Activated T-helper 17 cell treated with anti-CD3 and anti-CD28 coated beads, Interleukin-2, amount 50 U/mL, for 72 hours (primary cell): Measurements from ENCODE around the gene CSNK2B. TPM values are rescaled to one million over a fixed set of nuclear protein-coding genes. Genes with fewer than 3 reads are reported as not detected.
A peak's percentile ranks its signal among the peaks of the same experiment; 100 is the strongest.
"Not testable (repeated sequence)": the region's sequence is repeated elsewhere in the genome, so short reads cannot be mapped to it uniquely, and the experiment has no call there.

Source experiments
- ATAC-seq: fragments of 150-1000 bp; cut with Tn5 transposase; replicated peaks from 2 replicates; pipeline ENCODE4 v1.10.0; 2021; ENCODE audit warnings: mild to moderate bottlenecking, moderate library complexity
- H3K27ac Mint-ChIP-seq: one replicate; pipeline ENCODE4 v1.8.0; 2022; ENCODE audit warnings: mixed read lengths
- H3K27me3 Mint-ChIP-seq: one replicate; pipeline ENCODE4 v1.8.0; 2022; ENCODE audit warnings: mixed read lengths
- H3K36me3 Mint-ChIP-seq: one replicate; pipeline ENCODE4 v1.8.0; 2022; ENCODE audit warnings: low read depth, mild to moderate bottlenecking, mixed read lengths
- H3K4me1 Mint-ChIP-seq: one replicate; pipeline ENCODE4 v1.8.0; 2022; ENCODE audit warnings: mixed read lengths
- H3K4me3 Mint-ChIP-seq: one replicate; pipeline ENCODE4 v1.8.0; 2022; ENCODE audit warnings: mild to moderate bottlenecking, mixed read lengths
- H3K9me3 Mint-ChIP-seq: one replicate; pipeline ENCODE4 v1.8.0; 2022; ENCODE audit warnings: mixed read lengths
- total RNA-seq, 2 donors: library from RNA; stranded (reverse); gene quantifications; one replicate each; pipeline ENCODE4 v1.2.3, GENCODE V29; 2022

Gene CSNK2B
- total RNA-seq, 2 donors from 2014 or later: 204 to 245 TPM

- Mint-ChIP-seq H3K4me1 (peaks cover 20% of the 10 kb centered on the region), H3K9me3 (no peaks in the 10 kb centered on the region), H3K27me3 (no peaks in the 10 kb centered on the region), H3K36me3 (peaks cover 38% of the 10 kb centered on the region), H3K27ac (peak overlapping the region; percentile 98), H3K4me3 (peak overlapping the region; percentile 98)
- ATAC-seq: peak; percentile 25
Observed at GRCh38 chr6:31702405-31702818, 36.5 kb downstream of the CSNK2B start.

GRCh38 chr6:31702819-31703716, 37.2 kb downstream of the CSNK2B start, which contains the start of gene ABHD16A:
ABHD16A (minus strand) TSS chr6:31703324; CDS start chr6:31703281, 43 bp downstream.
- Mint-ChIP-seq H3K9me3 (no peaks in the 10 kb centered on the region), H3K27ac (peak within 1 kb of the TSS; percentile 98)

GRCh38 chr6:31705931-31706330, 40.1 kb downstream of the CSNK2B start:
- Mint-ChIP-seq H3K27me3 (no peaks in the 10 kb centered on the region), H3K27ac (no peak overlapping the region), H3K9me3 (no peaks in the 10 kb centered on the region), H3K4me3 (no peak overlapping the region), H3K4me1 (peaks cover 17% of the 10 kb centered on the region), H3K36me3 (peaks cover 5% of the 10 kb centered on the region)
- no peak for ATAC-seq

More at GRCh38 chr6:31702819-31703716, 37.2 kb downstream of the CSNK2B start, which contains the start of gene ABHD16A:
- peaks cover 14% of the 10 kb centered on the region for H3K4me1 Mint-ChIP-seq
- H3K4me3 Mint-ChIP-seq: peak within 1 kb of the TSS; percentile 98
- no peaks in the 10 kb centered on the region for H3K27me3 Mint-ChIP-seq
- H3K36me3 Mint-ChIP-seq: peaks cover 32% of the 10 kb centered on the region
- peak; percentile 97 for ATAC-seq

GRCh38 chr6:31706599-31706998, 40.7 kb downstream of the CSNK2B start, which contains the start of gene LY6G6F:
LY6G6F (plus strand) TSS chr6:31706866; CDS start chr6:31706907, 41 bp downstream.
- H3K36me3 Mint-ChIP-seq: no peaks in the 10 kb centered on the region
- H3K27ac Mint-ChIP-seq: no peak within 1 kb of the TSS
- H3K4me3 Mint-ChIP-seq: no peak within 1 kb of the TSS
- H3K9me3 Mint-ChIP-seq: no peaks in the 10 kb centered on the region
- no peaks in the 10 kb centered on the region for H3K27me3 Mint-ChIP-seq
- ATAC-seq: no peak
- H3K4me1 Mint-ChIP-seq: peaks cover 11% of the 10 kb centered on the region

- Mint-ChIP-seq H3K27ac (no peak overlapping the region), H3K36me3 (no peaks in the 10 kb centered on the region), H3K4me1 (peaks cover 10% of the 10 kb centered on the region), H3K9me3 (no peaks in the 10 kb centered on the region), H3K27me3 (no peaks in the 10 kb centered on the region), H3K4me3 (no peak overlapping the region)
- ATAC-seq: no peak
Observed at GRCh38 chr6:31707701-31708100, 41.8 kb downstream of the CSNK2B start.

- ATAC-seq: no peak
- Mint-ChIP-seq H3K9me3 (no peaks in the 10 kb centered on the region), H3K36me3 (no peaks in the 10 kb centered on the region), H3K27me3 (no peaks in the 10 kb centered on the region), H3K27ac (no peak overlapping the region), H3K4me3 (no peak overlapping the region), H3K4me1 (peaks cover 9% of the 10 kb centered on the region)
Observed at GRCh38 chr6:31708224-31708623, 42.3 kb downstream of the CSNK2B start.

- H3K36me3 Mint-ChIP-seq, H3K9me3 Mint-ChIP-seq, H3K27me3 Mint-ChIP-seq, H3K4me1 Mint-ChIP-seq, H3K4me3 Mint-ChIP-seq, ATAC-seq, H3K27ac Mint-ChIP-seq: not testable (repeated sequence)
Observed at GRCh38 chr6:31709157-31709556, 43.3 kb downstream of the CSNK2B start.

GRCh38 chr6:31710523-31711219, 44.8 kb downstream of the CSNK2B start:
- peak overlapping the region; percentile 47 for H3K27ac Mint-ChIP-seq
- no peaks in the 10 kb centered on the region for H3K36me3 Mint-ChIP-seq
- H3K27me3 Mint-ChIP-seq: no peaks in the 10 kb centered on the region
- ATAC-seq: no peak
- peaks cover 5% of the 10 kb centered on the region for H3K4me1 Mint-ChIP-seq
- no peak overlapping the region for H3K4me3 Mint-ChIP-seq
- no peaks in the 10 kb centered on the region for H3K9me3 Mint-ChIP-seq

- Mint-ChIP-seq H3K27me3 (no peaks in the 10 kb centered on the region), H3K36me3 (no peaks in the 10 kb centered on the region), H3K9me3 (no peaks in the 10 kb centered on the region), H3K4me3 (no peak overlapping the region), H3K4me1 (peaks cover 5% of the 10 kb centered on the region), H3K27ac (peak overlapping the region; percentile 47)
- ATAC-seq: no peak
Observed at GRCh38 chr6:31711233-31711632, 45.4 kb downstream of the CSNK2B start.

GRCh38 chr6:31712296-31712695, 46.4 kb downstream of the CSNK2B start:
- no peak overlapping the region for H3K4me3 Mint-ChIP-seq
- ATAC-seq: no peak
- peaks cover 5% of the 10 kb centered on the region for H3K4me1 Mint-ChIP-seq
- no peaks in the 10 kb centered on the region for H3K27me3 Mint-ChIP-seq
- peak overlapping the region; percentile 38 for H3K27ac Mint-ChIP-seq
- no peaks in the 10 kb centered on the region for H3K36me3 Mint-ChIP-seq
- no peaks in the 10 kb centered on the region for H3K9me3 Mint-ChIP-seq

GRCh38 chr6:31713465-31713864, 47.6 kb downstream of the CSNK2B start:
- Mint-ChIP-seq H3K27ac (no peak overlapping the region), H3K4me1 (peaks cover 5% of the 10 kb centered on the region), H3K27me3 (no peaks in the 10 kb centered on the region), H3K4me3 (no peak overlapping the region), H3K36me3 (no peaks in the 10 kb centered on the region), H3K9me3 (no peaks in the 10 kb centered on the region)
- ATAC-seq: no peak

GRCh38 chr6:31713991-31714684, 48.3 kb downstream of the CSNK2B start:
- Mint-ChIP-seq H3K36me3 (no peaks in the 10 kb centered on the region), H3K9me3 (no peaks in the 10 kb centered on the region)
- ATAC-seq: no peak

GRCh38 chr6:31715022-31715958, 49.4 kb downstream of the CSNK2B start, which contains the start of gene LY6G6D:
LY6G6D (plus strand) TSS chr6:31715348; CDS start chr6:31715356, 8 bp downstream.
- H3K36me3 Mint-ChIP-seq: no peaks in the 10 kb centered on the region
- H3K4me3 Mint-ChIP-seq: no peak within 1 kb of the TSS
- H3K9me3 Mint-ChIP-seq: no peaks in the 10 kb centered on the region
- no peak within 1 kb of the TSS for H3K27ac Mint-ChIP-seq
- ATAC-seq: no peak
- H3K4me1 Mint-ChIP-seq: peaks cover 5% of the 10 kb centered on the region
- no peaks in the 10 kb centered on the region for H3K27me3 Mint-ChIP-seq

More at GRCh38 chr6:31713991-31714684, 48.3 kb downstream of the CSNK2B start:
- H3K27me3 Mint-ChIP-seq: no peaks in the 10 kb centered on the region
- peaks cover 5% of the 10 kb centered on the region for H3K4me1 Mint-ChIP-seq
- H3K4me3 Mint-ChIP-seq: no peak overlapping the region
- H3K27ac Mint-ChIP-seq: no peak overlapping the region
